Measurements from ENCODE around the gene SEMA3B.
A peak's percentile ranks its signal among the peaks of the same experiment; 100 is the strongest.

The SEMA3B gene

DNA sequence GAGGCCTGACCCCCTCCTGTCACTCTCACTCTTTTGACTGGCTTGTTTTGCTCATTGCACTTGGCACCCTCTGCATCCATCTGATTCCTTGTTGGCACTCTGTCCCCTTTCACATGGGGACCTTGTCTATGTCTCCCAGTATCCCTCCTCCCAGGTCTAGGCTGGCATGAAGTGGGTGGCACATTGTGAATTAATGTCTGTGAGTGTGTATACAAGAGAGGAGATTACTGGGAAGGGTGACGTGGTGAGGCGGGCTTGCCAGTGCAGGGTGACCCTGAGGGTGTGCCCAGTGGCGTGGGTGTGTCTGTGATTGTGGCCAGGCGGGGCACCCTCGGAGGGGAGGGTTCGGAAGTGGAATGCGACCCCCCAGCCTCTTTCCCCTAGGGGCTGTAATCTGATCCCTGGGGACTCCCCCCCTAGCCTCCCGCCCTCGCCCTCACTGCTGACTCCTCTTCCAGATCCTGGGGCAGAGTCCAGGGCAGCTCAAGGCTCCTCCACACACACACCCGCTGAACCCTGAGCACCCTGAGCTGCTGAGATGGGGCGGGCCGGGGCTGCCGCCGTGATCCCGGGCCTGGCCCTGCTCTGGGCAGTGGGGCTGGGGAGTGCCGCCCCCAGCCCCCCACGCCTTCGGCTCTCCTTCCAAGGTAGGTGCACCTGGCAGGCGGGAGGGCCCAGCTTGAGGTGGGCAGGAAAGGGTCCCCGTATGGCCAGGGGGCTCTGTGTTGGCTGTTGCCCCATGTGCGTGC, at the start of gene SEMA3B:
Gene SEMA3B, plus strand, starts transcription at position 445 of the 749 bp plus-strand sequence. Its CDS starts 94 bp downstream, at position 539.
- DNase-seq (ENCODE audit: low read depth), result peak; percentile 58
- peak within 1 kb of the TSS; percentile 72 for H3K4me3 ChIP-seq (ENCODE audit: low read length)
- TF ChIP-seq, protein P1, sequence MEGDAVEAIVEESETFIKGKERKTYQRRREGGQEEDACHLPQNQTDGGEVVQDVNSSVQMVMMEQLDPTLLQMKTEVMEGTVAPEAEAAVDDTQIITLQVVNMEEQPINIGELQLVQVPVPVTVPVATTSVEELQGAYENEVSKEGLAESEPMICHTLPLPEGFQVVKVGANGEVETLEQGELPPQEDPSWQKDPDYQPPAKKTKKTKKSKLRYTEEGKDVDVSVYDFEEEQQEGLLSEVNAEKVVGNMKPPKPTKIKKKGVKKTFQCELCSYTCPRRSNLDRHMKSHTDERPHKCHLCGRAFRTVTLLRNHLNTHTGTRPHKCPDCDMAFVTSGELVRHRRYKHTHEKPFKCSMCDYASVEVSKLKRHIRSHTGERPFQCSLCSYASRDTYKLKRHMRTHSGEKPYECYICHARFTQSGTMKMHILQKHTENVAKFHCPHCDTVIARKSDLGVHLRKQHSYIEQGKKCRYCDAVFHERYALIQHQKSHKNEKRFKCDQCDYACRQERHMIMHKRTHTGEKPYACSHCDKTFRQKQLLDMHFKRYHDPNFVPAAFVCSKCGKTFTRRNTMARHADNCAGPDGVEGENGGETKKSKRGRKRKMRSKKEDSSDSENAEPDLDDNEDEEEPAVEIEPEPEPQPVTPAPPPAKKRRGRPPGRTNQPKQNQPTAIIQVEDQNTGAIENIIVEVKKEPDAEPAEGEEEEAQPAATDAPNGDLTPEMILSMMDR (conservative IDR thresholded peaks at IDR 0.05; ENCODE audit: low read length), result no peak

DNA sequence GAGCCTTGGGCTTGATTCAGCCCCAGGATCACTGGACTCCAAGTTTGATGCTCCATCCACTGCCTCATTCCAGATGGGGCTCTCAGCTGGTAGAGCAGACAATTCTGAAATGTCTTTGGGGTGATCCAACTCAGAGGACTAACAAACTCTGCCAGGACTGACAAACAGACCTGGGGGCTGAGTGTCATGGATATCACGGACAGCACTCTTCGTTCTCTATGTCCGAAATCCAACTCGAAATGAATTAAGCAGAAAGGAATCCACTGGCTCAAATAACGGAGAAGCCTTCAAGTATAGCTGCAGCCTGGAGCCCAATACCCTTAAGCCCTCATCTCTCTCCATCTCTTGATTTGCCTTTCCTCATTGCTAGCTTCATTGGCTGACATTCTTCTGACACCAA, 49.7 kb upstream of the SEMA3B start:
- H3K4me3 ChIP-seq (ENCODE audit: low read length), result no peak overlapping the region
- DNase-seq (ENCODE audit: low read depth), result no peak
- TF ChIP-seq, protein P1 (conservative IDR thresholded peaks at IDR 0.05; ENCODE audit: low read length), result no peak

DNA sequence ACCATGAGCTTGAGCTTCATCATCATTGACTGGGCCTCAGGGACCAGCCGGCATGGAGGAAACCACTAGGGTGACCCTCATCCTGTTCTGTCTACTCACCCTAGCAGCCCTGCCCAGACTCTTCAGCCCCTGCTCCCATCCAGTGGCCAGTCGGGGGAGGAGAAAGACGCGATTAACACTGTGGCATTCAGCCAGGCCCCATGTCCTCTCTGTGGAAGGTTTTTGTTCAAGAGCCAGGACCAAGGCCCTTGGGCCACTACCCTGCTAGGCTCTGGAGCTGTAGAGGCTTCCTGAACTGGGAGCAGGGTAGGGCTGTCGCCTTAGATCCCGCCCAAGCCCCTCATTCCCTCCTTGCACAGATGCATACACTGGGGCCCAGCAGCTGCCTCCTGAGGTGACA, 48.8 kb upstream of the SEMA3B start:
- no peak for DNase-seq (ENCODE audit: low read depth)
- TF ChIP-seq, protein P1 (conservative IDR thresholded peaks at IDR 0.05; ENCODE audit: low read length), result no peak
- H3K4me3 ChIP-seq (ENCODE audit: low read length), result no peak overlapping the region

DNA sequence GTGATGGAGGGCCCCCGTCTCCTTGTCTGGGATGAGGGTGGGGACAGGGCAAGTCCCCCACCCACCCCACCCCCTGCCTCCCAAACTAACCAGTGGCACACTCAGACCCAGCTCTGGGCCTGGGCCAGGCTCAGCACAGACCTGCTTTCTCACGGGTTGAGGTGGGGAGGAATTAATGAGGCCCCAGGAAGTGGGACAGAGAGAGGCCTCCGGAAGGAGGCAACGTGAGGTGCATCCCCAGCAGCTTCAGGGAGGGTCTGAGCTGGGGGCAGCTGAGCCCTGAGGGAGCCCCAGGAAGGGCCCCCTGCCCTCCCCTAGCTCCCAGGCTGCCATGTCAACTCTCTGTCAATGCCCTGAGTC, 47.9 kb upstream of the SEMA3B start:
- TF ChIP-seq, protein P1 (conservative IDR thresholded peaks at IDR 0.05; ENCODE audit: low read length), result no peak
- H3K4me3 ChIP-seq (ENCODE audit: low read length), result no peak overlapping the region
- DNase-seq (ENCODE audit: low read depth), result no peak

DNA sequence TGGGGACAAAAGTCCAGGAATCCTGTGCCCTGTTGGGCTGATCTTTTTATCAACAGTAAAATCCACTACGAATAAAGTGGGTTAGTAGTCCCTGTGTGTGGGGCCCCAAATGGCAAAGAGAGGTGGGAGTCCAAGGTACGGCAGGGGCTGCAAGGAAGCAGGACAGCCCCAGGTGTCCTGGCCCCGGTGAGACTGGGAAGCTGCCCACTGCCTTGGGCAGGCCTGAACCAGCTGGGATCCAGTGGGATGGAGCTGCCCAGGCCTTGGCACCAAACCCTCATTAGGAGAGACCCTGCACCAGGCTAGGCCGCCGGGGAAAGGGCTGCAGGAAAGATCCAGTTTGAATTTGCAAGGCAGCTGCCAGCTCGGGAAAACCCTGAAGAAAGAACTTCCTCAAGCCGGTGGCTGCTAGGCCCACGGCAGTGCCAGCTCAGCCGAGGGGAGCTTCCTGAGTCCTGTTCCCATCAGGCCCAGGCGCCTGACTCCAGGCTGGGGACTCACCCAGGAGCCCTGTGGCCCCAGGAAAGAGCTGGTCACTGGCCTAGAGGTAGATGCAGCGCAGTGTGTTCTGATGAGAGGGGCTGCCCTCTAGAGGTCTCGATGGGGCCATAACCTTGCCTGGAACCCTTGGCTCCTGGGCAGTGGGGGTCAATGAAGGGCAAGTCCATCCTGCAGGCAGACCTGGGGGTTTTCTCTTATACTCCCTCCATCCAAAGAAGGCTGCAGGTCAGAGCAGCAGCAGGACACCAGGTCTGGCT, 47.4 kb upstream of the SEMA3B start:
- TF ChIP-seq, protein P1 (conservative IDR thresholded peaks at IDR 0.05; ENCODE audit: low read length), result no peak
- no peak overlapping the region for H3K4me3 ChIP-seq (ENCODE audit: low read length)
- DNase-seq (ENCODE audit: low read depth), result no peak

DNA sequence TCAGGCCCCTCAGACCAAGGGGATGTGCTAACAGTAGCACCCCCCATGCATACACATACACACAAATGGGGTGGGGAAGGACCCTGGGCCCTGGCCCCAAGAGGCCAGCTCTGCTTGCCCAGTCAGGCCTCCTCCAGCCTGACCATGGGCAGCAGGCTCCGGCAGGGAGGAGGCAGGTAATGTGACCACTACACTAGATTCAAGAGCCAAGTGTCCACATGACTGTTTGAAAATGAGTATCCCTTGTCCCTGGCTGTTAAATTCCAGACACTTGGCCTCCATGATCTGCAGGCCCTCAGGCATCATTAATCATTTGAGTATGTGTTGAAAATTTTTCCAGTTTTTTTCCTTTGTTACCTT, 46.8 kb upstream of the SEMA3B start:
- DNase-seq (ENCODE audit: low read depth), result no peak
- TF ChIP-seq, protein P1 (conservative IDR thresholded peaks at IDR 0.05; ENCODE audit: low read length), result no peak
- no peak overlapping the region for H3K4me3 ChIP-seq (ENCODE audit: low read length)

DNA sequence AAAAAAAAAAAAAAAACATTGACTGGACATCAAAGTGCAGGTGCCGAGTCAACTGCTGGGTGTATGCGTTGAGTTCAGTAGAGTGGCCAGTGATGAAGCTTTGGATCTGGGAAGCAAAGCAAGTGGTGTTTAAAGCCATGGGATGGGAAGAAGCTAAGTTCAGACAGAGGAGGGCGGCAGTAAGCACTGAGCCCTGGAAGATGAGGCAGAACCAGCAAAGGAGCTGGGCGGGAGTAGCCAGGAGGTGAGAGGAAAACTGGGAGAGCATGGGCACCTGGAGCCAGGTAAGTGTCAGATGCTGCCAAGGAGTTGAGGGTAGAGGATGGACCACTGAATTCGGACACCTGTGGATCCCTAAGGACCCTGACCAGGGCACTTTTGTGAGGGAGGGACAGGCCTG, 44.3 kb upstream of the SEMA3B start:
- TF ChIP-seq, protein P1 (conservative IDR thresholded peaks at IDR 0.05; ENCODE audit: low read length), result no peak
- H3K4me3 ChIP-seq (ENCODE audit: low read length), result no peak overlapping the region
- no peak for DNase-seq (ENCODE audit: low read depth)
